ENCODE measurements around the gene KCNK4. TPM values are rescaled to one million over a fixed set of nuclear protein-coding genes. Genes with fewer than 3 reads are reported as not detected.

KCNK4 gene
- total RNA-seq, 2 donors from 2014 or later: not detected

DNA sequence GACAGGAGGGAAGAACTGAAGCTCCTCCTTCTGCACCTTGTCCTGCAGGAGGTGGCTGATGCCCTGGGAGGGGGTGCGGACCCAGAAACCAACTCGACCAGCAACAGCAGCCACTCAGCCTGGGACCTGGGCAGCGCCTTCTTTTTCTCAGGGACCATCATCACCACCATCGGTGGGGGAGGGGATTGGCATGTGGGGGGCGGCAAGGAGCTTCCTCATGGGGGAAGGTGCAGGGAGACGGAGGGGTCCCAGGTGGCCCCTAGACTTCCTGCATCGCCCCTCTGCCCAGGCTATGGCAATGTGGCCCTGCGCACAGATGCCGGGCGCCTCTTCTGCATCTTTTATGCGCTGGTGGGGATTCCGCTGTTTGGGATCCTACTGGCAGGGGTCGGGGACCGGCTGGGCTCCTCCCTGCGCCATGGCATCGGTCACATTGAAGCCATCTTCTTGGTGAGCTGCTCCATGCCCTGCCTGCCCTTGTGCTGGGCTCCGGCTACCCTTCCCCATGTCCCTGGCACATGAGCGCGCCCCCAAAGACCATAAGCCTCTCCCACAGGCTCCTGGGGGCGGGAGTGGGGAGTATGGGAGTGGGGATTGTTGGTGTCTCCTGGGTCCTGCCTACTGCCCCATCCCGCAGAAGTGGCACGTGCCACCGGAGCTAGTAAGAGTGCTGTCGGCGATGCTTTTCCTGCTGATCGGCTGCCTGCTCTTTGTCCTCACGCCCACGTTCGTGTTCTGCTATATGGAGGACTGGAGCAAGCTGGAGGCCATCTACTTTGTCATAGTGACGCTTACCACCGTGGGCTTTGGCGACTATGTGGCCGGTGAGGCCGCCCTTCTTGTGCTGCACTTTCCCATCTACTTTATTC is 6.0 kb downstream of the KCNK4 start:
- Mint-ChIP-seq H3K27me3 (peaks cover 44 to 51% of the 10 kb centered on the region in 2 donors), H3K36me3 (no peaks in the 10 kb centered on the region), H3K27ac (no peak overlapping the region), H3K4me1 (ENCODE audit: low read depth in 2 of 2) (peaks cover 17 to 18% of the 10 kb centered on the region in 2 donors), H3K9me3 (no peaks in the 10 kb centered on the region), H3K4me3 (no peak overlapping the region)
- DNase-seq (ENCODE audit: low spot score) (no peak), ATAC-seq (no peak)

DNA sequence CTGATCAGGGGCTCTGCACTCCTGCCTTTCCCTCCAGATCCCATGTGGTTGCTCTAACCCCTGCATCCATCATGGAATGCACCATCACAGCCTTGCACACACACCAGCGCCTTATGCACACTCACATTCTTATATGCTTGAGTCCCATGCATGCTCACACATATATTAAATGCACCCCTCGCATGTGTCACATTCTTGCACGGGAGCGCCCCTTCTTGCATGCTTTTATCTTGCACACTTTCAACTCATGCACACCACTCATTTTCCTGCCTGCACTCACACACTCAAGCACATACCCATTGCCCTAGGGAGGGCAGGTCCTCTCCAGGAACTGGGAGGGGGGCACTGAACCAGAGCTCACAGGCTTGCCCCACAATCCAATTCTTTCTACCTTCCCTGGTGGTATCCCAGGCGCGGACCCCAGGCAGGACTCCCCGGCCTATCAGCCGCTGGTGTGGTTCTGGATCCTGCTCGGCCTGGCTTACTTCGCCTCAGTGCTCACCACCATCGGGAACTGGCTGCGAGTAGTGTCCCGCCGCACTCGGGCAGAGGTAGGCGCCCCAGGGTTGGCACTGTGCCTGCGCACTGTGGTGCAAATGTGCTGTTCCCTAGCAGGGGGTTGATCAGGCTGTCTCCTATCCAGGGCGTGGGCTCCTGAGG is 6.7 kb downstream of the KCNK4 start:
- H3K27ac Mint-ChIP-seq: no peak overlapping the region
- DNase-seq (ENCODE audit: low spot score): no peak
- ATAC-seq: no peak
- H3K36me3 Mint-ChIP-seq: no peaks in the 10 kb centered on the region
- peaks cover 14 to 18% of the 10 kb centered on the region in 2 donors for H3K4me1 Mint-ChIP-seq (ENCODE audit: low read depth in 2 of 2)
- peaks cover 41 to 48% of the 10 kb centered on the region in 2 donors for H3K27me3 Mint-ChIP-seq
- H3K4me3 Mint-ChIP-seq: no peak overlapping the region
- no peaks in the 10 kb centered on the region for H3K9me3 Mint-ChIP-seq

DNA sequence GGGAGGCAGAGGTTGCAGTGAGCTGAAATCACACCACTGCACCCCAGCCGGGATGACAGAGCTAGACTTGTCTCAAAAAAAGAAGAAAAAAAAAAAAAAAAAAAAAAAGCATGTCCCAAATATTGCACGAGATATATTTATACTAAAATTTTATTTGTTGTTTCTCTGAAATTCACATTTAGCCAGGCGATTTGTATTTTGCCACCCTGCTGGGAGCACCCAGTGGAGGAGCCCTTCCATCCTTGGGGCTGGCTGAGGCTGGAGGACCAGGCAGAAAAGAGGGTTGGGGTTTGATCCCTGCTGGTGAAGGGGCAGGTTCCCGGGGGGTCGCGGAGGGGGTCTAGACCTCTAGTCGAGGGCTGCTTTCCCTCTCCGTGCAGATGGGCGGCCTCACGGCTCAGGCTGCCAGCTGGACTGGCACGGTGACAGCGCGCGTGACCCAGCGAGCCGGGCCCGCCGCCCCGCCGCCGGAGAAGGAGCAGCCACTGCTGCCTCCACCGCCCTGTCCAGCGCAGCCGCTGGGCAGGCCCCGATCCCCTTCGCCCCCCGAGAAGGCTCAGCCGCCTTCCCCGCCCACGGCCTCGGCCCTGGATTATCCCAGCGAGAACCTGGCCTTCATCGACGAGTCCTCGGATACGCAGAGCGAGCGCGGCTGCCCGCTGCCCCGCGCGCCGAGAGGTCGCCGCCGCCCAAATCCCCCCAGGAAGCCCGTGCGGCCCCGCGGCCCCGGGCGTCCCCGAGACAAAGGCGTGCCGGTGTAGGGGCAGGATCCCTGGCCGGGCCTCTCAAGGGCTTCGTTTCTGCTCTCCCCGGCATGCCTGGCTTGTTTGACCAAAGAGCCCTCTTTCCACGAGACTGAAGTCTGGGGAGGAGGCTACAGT is 8.1 kb downstream of the KCNK4 start:
- Mint-ChIP-seq H3K4me3 (peak overlapping the region; percentile 41), H3K9me3 (no peaks in the 10 kb centered on the region), H3K4me1 (ENCODE audit: low read depth in 2 of 2) (peaks cover 16 to 23% of the 10 kb centered on the region in 2 donors), H3K27ac (no peak overlapping the region), H3K27me3 (peaks cover 36 to 41% of the 10 kb centered on the region in 2 donors), H3K36me3 (no peaks in the 10 kb centered on the region)
- no peak for DNase-seq (ENCODE audit: low spot score)
- ATAC-seq: no peak

DNA sequence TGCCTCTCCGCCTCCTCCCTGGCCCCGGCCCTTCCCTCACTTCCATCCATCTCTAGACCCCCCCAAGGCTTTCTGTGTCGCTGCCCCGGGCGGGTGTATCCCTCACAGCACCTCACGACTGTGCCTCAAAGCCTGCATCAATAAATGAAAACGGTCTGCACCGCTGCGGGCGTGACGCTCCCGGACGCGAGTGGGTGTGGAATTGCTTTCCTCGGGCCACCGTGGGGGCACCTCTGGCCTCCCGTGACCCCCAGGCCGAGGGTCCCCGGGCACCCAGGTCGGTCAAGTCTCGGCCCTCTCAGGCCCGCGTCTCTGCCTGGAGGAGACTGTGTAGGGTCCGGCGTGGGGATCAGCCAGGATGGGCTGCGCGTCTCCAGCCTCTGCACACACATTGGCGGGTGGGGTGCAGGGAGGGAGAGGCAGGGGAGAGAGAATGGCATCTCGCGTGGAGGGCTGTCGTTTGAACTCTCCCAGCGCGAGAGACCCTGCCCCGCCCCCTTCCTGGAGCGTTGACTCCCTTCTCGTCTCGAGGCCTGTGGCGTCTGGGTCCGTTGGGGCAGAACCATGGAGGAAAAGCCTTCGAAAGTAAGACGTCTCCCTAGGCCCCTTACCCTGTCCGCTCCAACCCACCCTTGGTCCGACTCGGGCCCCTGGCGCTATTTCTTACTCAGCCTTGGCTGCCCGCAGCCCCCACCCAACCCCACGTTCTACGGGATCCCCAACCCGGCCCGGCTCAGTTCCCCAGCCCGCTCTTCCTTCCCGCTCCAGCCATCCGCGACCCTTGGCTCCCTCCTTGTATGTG is 8.9 kb downstream of the KCNK4 start, which contains the start of gene CATSPERZ:
CATSPERZ (plus strand) TSS at position 512 of the 802 bp plus-strand sequence; CDS start at position 565, 53 bp downstream.
- DNase-seq (ENCODE audit: low spot score): no peak
- no peak within 1 kb of the TSS for H3K27ac Mint-ChIP-seq

DNA sequence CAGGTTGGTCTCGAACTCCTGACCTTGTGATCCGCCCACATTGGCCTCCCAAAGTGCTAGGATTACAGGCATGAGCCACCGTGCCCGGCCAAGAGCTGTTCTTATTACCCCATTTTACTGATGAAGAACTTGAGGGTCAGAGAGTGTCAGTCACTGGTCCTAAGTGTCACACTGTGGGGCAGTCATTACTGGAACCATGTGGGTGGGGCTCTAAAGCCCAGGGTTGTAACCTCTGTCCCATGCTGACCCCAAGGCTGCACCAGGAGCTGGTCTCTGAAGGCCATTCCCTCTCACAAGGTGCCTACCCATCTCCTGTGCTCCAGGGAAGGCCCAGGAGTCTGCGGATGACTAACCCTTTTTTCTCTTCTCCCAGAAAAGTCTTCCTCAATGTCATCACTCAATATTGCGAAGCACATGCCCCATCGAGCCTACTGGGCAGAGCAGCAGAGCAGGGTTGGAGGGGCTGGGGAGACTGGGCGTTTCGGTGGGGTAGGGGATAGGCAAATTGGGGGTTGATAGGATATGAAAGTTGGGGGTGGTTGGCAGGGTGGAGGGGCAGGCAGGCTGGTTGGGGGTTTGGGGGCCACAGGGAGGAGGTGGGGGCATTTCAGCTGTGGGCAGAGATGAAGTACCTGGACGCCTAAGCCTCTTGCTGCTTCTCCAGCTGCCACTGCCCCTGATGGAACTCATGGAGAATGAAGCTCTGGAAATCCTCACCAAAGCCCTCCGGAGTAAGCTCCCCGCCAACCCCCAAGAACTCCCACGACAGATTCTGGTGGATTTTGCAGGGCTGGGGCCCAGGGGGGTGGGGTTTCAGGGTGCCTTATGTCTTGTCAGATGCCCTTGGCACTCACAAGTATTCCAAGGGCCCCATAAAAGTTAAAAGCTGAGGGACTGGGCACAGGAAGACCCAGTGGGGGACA is 12.3 kb downstream of the KCNK4 start:
- ATAC-seq: no peak
- Mint-ChIP-seq H3K27ac (no peak overlapping the region), H3K4me1 (ENCODE audit: low read depth in 2 of 2) (peaks cover 27 to 35% of the 10 kb centered on the region in 2 donors), H3K4me3 (no peak overlapping the region), H3K27me3 (peaks cover 10 to 16% of the 10 kb centered on the region in 2 donors), H3K36me3 (peaks cover 5% of the 10 kb centered on the region), H3K9me3 (no peaks in the 10 kb centered on the region)
- DNase-seq (ENCODE audit: low spot score): no peak

More for the DNA sequence above, 8.9 kb downstream of the KCNK4 start, which contains the start of gene CATSPERZ:
- Mint-ChIP-seq H3K27me3 (peaks cover 31 to 35% of the 10 kb centered on the region in 2 donors), H3K4me3 (peak within 1 kb of the TSS; percentile 75), H3K36me3 (no peaks in the 10 kb centered on the region), H3K9me3 (no peaks in the 10 kb centered on the region), H3K4me1 (ENCODE audit: low read depth in 2 of 2) (peaks cover 19 to 28% of the 10 kb centered on the region in 2 donors)
- ATAC-seq: no peak

DNA sequence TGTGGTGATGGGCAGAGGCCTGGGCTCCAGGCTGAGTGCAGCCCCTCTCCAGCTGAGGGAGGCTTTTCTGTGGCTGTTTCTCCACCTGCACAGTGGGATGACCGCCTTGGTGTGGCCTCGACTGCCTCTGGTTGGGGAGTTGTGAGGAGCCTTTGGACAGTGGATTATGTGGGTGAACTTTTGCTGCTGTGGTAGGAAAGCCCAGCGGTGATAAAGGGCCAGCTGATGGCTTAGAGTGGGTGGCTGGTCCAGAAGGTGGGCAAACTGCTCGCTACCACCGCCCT is 12.9 kb downstream of the KCNK4 start:
- peak overlapping the region; percentile 88 to 93 for H3K27ac Mint-ChIP-seq
- H3K4me3 Mint-ChIP-seq: peak overlapping the region; percentile 96
- peaks cover 10 to 15% of the 10 kb centered on the region in 2 donors for H3K27me3 Mint-ChIP-seq
- ATAC-seq (no peak), DNase-seq (ENCODE audit: low spot score) (no peak)
- H3K4me1 Mint-ChIP-seq (ENCODE audit: low read depth in 2 of 2): peaks cover 27 to 35% of the 10 kb centered on the region in 2 donors
- peaks cover 5% of the 10 kb centered on the region for H3K36me3 Mint-ChIP-seq
- no peaks in the 10 kb centered on the region for H3K9me3 Mint-ChIP-seq

DNA sequence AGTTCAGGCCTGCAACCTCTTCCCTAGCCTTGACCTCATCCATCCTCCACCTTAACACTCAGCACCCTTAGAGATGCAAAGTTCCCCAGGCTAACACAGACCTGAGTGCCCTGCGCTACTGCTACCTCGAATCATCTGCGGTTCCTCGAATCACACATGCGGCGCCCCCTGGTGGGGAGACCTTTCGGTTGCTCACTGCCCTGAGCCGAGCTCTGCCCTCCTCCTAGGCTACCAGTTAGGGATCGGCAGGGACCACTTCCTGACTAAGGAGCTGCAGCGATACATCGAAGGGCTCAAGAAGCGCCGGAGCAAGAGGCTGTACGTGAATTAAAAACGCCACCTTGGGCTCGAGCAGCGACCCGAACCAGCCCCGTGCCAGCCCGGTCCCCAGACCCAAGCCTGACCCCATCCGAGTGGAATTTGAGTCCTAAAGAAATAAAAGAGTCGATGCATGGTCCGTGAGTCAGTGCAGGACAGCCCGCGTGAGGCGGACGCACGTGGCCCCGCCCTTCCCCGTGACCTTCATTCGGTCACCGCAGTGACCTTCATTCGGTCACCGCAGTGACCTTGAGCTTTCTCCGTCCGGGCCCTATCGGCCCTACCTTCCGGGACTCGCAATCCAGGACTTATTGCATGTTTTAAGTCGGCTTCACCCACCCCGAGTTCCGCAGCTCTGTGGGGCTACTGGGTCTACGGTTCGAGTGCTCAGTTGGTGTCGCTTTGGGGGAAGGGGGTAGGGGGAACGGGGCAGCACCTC is 13.4 kb downstream of the KCNK4 start:
- Mint-ChIP-seq H3K9me3 (no peaks in the 10 kb centered on the region), H3K27ac (peak overlapping the region; percentile 88 to 93), H3K4me1 (ENCODE audit: low read depth in 2 of 2) (peaks cover 27 to 35% of the 10 kb centered on the region in 2 donors), H3K36me3 (peaks cover 5% of the 10 kb centered on the region), H3K27me3 (peaks cover 10 to 14% of the 10 kb centered on the region in 2 donors), H3K4me3 (peak overlapping the region; percentile 96)
- DNase-seq (ENCODE audit: low spot score): peak; percentile 92
- ATAC-seq: peak; percentile 46 to 52

DNA sequence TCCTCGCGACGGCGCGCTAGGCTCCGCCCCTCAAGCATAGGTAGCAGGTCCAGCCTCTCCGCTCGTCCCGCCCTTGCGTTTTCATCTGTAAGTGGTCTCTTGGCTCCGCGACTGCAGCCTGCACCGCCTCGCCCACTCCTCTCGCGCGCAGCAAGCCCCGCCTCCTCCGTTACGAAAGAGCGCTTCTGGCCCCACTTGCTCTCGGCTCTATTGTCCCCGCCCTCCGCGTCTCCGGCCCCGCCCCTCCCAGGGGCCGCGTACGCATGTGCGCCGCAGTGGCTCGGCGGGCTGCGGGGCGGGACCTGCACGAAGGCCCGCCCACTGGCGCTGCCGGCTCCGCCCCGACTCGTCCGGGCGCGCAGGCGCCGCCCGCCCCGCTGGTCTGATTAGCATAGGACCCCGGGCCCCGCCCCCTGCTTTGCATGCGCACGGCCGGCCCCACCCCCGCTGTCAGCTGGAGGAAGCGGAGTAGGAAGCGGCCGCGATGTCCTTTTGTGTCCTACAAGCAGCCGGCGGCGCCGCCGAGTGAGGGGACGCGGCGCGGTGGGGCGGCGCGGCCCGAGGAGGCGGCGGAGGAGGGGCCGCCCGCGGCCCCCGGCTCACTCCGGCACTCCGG is 14.1 kb downstream of the KCNK4 start, which contains the start of gene ESRRA:
ESRRA (plus strand) TSS at position 450 of the 616 bp plus-strand sequence. CDS start 1,656 bp downstream, outside the sequence.
- peak; percentile 100 for DNase-seq (ENCODE audit: low spot score)
- peak; percentile 89 to 93 for ATAC-seq
- Mint-ChIP-seq H3K4me1 (ENCODE audit: low read depth in 2 of 2) (peaks cover 23 to 31% of the 10 kb centered on the region in 2 donors), H3K36me3 (peaks cover 5% of the 10 kb centered on the region), H3K9me3 (no peaks in the 10 kb centered on the region), H3K27ac (peak within 1 kb of the TSS; percentile 88 to 94), H3K27me3 (peaks cover 7 to 8% of the 10 kb centered on the region in 2 donors), H3K4me3 (peak within 1 kb of the TSS; percentile 99)

DNA sequence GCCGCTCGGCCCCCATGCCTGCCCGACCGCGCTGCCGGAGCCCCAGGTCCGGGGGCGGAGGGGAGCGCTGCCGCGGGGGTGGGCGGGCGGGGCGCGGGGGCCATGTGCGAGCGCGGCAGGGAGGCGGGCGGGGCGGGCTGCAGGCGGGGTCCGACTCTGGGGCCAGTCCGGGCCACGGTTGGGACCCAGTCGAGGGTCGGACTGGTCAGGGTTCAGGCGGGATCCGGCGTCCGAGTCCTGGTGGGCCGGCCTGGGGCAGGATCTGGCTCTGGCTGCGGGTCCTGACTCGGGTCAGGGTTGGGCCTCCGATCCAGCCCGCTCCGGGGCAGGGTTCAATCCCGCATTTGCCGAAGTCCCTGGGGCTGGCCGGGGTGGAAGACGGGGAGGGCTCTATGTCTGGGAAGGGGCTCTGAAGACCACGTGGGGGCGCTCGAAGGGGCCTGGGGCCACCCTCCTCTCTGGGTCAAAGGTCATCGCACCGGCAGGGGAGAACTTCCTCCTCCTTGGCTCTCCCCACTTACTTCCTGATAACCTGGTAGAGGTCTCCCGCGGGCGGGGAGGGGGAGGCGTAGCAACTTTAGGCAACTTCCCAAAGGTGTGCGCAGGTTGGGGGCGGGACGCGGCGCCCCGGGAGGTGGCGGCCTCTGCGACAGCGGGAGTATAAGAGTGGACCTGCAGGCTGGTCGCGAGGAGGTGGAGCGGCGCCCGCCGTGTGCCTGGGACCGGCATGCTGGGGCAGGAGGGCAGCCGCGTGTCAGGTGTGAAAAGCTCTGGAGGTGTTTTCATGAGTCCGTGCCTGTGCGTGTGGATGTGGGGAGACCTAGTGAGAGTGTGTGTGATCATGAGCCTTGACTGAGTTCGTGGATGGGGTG is 14.8 kb downstream of the KCNK4 start:
- peaks cover under 1 to 1% of the 10 kb centered on the region in 2 donors for H3K27me3 Mint-ChIP-seq
- peak overlapping the region; percentile 99 for H3K4me3 Mint-ChIP-seq
- peak; percentile 21 to 33 for ATAC-seq
- peaks cover 5% of the 10 kb centered on the region for H3K36me3 Mint-ChIP-seq
- H3K9me3 Mint-ChIP-seq: no peaks in the 10 kb centered on the region
- peak overlapping the region; percentile 84 to 94 for H3K27ac Mint-ChIP-seq
- H3K4me1 Mint-ChIP-seq (ENCODE audit: low read depth in 2 of 2): peaks cover 20 to 25% of the 10 kb centered on the region in 2 donors
- peak; percentile 83 for DNase-seq (ENCODE audit: low spot score)

DNA sequence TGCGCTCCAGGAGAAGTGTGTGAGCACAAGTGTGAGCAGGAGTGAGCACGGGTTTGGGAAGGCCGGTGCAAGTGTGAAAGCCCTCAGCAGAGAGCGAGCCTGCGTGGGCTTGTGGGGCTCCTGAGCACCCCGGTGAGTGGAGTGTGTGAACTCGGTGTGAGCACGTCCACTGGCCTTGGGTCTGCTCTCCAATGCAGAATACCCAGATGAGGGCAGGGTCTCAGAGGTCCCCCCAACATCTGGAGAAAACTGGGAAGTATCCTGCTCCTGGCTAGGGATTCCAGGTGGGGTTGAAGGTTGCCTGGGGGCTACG is 15.4 kb downstream of the KCNK4 start:
- Mint-ChIP-seq H3K27me3 (no peaks in the 10 kb centered on the region), H3K36me3 (peaks cover 5% of the 10 kb centered on the region), H3K27ac (peak overlapping the region; percentile 84 to 94), H3K9me3 (no peaks in the 10 kb centered on the region), H3K4me1 (ENCODE audit: low read depth in 2 of 2) (peaks cover 19 to 24% of the 10 kb centered on the region in 2 donors), H3K4me3 (peak overlapping the region; percentile 99)
- DNase-seq (ENCODE audit: low spot score) (no peak), ATAC-seq (no peak)

Measured in natural killer cell treated with Interleukin-12 subunit alpha and Interleukin-12 subunit beta and Interleukin-15 and Interleukin-18, amount 100 ng/mL, for 72 hours (primary cell).